Loucy (cell line): ENCODE results near the gene TUFT1.
A peak's percentile ranks its signal among the peaks of the same experiment; 100 is the strongest.

ENCODE experiments used
- EZH2phosphoT487 ChIP-seq: fragments of 200-600 bp; IDR thresholded peaks from 2 replicates; pipeline ENCODE4 v1.6.1; 2018; ENCODE audit warnings: antibody characterized with exemption, mild to moderate bottlenecking, moderate library complexity, borderline replicate concordance
- TF ChIP-seq, protein P1 (sequence below): fragments of 200-600 bp; sonication (generic); conservative IDR thresholded peaks from 2 replicates; pipeline ENCODE4 v1.5.1; 2014; ENCODE audit warnings: mild to moderate bottlenecking, antibody characterized with exemption, low read length

DNA sequence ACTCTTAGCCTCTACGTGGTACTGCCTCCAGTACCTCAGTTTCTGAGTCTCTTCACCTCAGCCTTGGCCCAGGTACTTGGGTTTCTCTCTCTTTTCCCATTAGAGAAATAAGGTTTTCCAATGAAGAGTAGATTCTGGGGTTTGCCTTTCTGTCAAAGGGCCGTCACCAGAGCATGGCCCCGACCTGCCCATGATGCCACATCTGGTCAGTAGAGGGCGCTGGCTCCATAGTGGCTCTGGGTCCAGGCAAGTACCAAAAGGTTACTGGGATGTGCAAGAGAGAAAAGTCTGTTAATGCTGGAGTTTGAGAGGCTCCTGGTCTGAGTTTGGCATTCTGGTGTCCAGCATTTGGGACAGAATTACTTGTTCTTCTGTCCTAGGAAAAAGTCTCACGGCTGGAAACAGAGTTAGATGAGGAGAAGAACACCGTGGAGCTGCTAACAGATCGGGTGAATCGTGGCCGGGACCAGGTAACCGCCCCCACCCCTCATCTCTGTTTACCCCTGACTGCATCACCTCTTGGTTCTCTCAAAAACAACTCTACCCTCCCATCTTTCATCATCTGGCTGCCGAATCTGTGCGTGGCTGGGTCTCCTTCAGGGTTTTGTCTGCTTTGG is 5.3 kb upstream of the TUFT1 start:
- TF ChIP-seq, protein P1, sequence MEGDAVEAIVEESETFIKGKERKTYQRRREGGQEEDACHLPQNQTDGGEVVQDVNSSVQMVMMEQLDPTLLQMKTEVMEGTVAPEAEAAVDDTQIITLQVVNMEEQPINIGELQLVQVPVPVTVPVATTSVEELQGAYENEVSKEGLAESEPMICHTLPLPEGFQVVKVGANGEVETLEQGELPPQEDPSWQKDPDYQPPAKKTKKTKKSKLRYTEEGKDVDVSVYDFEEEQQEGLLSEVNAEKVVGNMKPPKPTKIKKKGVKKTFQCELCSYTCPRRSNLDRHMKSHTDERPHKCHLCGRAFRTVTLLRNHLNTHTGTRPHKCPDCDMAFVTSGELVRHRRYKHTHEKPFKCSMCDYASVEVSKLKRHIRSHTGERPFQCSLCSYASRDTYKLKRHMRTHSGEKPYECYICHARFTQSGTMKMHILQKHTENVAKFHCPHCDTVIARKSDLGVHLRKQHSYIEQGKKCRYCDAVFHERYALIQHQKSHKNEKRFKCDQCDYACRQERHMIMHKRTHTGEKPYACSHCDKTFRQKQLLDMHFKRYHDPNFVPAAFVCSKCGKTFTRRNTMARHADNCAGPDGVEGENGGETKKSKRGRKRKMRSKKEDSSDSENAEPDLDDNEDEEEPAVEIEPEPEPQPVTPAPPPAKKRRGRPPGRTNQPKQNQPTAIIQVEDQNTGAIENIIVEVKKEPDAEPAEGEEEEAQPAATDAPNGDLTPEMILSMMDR, result peak; percentile 96
- TF ChIP-seq EZH2phosphoT487, result no peak
